AG08395 (cell line): ENCODE data around the gene GABRB1.
"Not testable (repeated sequence)": the region's sequence is repeated elsewhere in the genome, so short reads cannot be mapped to it uniquely, and the experiment has no call there.

Source experiments
- DNase-seq: peaks from one replicate; pipeline ENCODE4 v3.0.0; 2012; ENCODE audit warnings: mixed read lengths, low spot score

Gene GABRB1

DNA sequence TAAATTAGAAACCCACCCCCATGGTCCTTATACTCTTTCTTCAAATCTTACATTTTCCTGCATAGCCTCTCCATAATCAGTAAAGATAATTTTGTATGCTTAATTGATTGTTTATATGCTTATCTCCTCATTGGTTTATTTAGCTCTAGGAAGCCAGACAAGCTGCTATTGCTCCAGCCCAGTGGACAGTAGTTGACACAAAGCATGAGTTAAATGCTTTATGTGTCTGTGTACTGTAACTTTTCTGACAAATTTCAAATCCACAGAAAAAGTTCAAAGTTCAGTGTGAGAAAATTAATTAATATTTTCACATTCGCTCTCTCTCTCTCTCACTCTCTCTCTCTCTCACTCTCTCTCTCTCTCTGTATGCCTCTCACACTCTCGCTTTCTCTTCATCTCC, 181.7 kb downstream of the GABRB1 start:
- no peak for DNase-seq

DNA sequence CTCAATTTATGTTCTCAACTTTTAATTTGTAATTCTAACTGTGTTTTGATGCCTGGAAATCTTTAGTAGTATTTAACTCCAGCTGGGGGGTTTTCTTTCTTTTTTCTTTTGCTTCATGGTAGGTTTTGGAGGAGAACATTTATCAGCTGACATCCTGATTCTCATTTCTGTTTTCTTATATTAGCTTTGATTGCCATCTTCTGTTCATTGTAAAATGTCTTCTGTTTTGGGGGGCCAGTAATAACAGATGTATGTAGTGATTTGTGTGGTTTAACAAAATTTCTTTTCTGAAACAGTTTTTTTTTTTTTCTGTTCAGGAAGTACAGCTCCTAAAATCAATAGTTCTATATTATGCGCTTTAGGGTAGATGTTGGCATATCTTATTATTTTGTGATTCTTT, 182.2 kb downstream of the GABRB1 start:
- DNase-seq: no peak

DNA sequence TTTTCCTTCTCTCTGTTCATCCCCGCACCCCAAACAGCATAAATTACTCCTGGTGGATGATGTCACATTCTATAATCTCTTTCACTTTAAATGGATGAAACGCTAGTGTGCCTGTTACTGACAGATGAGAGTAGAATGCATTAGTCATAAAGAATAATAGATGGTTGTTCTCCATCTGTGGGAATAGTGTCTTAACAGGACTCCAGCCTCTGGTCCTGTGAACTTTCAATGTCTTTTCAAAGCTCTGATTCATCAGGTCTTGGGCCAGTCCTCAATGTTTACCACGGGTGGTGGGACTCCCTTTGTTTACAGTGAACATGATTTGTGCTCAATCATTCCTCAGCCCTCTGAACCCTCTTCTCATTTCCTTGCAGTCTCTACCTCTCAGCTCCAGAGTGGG, 182.6 kb downstream of the GABRB1 start:
- DNase-seq: no peak

DNA sequence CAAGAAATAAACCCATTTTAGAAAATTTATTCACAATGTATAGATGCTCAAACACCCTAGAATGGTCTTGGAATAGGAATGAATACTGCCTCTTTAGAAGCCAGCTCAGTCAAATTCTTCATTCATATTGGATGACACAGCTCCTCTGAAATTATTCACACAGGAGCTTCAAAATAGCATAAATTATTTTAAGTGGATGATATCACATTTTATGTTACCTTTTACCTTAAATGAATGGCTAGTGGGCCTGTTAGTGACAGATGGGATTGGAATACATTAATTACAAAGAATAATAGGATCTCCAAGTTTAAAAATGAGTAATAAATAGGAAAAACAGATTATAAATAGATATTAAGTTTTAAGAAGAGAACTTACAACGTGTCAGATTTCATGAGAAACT, 184.4 kb downstream of the GABRB1 start:
- DNase-seq: no peak

DNA sequence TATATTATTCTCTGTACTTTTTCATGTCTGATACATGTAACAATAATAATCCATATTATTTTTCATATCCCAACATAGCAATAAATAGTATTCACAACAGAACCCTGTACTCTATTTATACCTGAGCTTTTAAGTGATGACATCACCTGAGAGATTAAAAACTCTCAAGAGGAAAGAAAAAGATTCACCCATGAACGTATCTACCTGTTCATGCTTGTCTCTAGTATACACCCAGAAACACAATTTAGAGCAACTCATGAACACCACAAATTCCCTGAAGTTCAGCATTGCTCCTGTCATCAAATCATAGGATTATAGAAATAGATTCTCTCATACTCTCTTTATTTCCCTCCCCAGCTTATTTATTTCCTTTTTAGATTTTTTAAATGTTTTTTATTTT, 185.9 kb downstream of the GABRB1 start:
- no peak for DNase-seq

DNA sequence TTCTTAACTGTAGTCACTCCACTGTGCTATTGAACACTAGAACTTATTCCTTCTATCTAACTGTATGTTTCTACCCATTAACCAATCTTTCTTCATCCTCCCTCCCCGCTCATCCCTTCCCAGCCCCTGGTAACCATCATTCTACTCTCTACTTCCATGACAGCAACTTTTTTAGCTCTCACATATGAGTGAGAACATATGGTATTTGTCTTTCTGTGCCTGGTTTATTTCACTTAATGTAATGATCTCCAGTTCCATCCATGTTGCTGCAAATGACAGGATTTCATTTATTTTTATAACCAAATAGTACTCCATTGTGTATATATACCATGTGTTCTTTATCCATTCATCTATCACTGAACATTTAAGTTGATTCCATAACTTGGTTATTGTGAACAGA, 186.5 kb downstream of the GABRB1 start:
- no peak for DNase-seq

DNA sequence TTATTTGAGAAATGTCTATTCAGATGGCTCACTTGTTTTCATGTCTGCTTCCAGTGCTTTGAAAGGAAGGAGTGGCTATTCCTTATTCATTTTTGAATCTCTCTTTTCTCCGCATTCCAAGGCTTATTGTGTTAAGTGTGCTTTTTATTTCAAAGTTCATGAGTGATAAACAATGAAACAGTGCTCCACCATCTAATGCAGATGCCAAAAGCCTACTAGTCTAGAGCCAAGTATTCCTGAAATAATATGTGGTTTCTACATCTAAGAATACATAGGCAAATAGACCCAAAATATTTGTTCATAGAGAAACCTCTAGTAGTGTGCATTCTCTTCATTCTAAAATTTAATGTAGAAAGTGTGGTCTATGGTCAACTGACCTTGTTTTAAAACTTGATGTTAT, 187.3 kb downstream of the GABRB1 start:
- DNase-seq: no peak

DNA sequence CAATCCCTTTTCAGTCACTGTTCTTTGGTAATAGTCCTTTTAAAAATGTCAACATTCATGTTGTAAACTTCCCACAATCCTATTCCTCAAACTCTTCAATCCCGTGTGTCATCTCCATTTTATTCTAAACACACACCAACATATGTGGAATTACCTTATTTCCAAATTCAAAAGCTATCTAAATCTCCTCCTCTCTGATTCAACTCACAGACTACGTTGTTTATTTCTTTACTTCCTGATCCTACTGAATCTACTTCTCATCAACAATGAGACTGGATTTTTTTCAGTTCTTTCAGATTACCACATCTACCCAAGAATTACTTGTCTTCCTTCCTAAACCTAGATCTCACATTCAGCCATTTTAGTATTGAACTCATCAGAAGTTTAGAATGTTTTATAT, 188.2 kb downstream of the GABRB1 start:
- DNase-seq: no peak

DNA sequence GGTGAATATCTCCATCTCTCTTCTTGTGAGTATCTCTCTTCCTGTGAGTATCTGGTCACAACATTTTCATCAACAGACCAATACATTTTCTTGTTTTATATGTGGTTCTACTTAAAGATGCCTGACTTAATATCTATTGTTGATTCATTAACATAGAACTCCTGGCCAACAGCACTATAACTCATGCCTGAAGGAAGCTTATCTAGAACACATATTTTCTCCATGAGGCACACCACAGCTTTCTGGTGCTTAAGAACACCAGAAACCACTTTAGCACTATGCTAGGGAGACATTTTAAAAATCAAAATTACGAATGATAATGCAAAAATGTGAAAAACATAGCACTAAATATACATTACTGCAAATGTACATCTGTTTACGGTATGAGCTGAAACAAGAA, 190.4 kb downstream of the GABRB1 start:
- DNase-seq: no peak

DNA sequence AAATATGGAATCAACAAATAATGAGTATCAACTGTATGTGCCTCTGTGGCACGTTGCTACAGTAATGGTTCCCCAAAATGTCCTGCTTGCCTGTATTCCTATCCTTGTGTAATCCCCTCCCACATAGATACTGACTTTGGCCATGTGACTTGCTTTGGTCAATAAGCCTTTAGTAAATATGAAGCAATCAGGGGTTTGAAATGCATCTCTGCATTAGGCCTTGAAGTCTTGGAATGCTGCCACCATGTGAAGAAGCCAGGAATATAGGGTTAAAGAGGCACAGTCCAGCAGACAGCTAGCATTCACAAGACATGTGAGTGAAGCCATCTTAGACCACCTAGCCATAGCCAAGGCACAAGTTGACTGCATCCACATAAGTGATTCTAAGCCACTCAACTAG, 190.9 kb downstream of the GABRB1 start:
- DNase-seq: no peak

DNA sequence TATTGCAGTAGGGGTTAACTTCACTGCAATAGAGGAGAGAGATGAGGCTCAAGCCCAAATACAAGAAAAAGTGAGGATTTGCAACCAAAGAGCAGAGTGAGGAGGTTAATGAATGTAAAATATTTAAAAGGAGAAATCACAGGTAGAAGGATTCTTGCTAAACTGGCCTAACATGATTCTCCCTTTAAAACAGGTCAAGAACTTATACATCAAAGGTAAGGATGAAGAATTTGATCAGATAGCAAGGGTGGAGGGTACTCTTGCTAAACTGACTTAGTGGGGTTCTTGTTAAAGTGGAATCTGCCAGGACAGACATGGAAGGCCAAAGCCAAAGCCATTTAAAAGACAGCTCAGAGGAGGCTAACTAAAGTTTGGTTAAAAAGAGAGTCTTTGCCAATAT, 193.0 kb downstream of the GABRB1 start:
- DNase-seq: no peak

DNA sequence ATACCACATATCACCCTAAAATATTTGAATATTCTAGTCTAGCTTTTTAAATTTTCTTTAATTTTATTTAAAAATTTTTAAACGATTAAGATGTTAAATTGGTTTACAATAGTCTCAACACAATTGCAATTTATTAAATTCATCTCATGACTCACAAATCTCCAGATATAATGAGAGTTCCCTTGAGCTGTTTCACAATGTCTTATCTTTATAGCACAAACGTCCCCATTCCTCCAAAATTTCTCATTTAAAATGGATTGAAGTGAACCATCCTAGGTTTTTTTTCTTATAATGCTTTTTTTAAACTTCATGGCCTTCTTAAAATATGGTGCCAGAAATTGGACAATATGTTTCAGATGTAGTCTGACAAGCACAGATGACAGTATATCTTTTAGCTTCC, 204.4 kb downstream of the GABRB1 start:
- no peak for DNase-seq

DNA sequence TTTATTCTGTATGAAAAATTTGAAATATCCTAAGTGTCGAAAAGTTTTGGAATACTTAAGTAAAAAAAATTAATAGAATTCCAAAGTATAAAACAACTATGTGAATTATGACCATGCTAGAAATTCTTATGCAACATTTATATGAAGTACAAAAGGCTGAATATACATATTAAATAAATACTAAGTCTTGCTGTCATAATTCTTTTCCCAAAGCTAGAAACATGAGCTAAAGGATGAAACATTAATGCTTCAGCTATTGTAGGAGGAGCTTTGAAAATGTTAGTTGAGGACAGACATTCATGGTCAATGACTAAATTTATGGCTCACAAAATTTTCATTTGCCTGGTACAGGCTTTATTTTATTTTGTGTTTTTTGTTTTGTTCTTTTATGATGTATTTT, 207.3 kb downstream of the GABRB1 start:
- no peak for DNase-seq

DNA sequence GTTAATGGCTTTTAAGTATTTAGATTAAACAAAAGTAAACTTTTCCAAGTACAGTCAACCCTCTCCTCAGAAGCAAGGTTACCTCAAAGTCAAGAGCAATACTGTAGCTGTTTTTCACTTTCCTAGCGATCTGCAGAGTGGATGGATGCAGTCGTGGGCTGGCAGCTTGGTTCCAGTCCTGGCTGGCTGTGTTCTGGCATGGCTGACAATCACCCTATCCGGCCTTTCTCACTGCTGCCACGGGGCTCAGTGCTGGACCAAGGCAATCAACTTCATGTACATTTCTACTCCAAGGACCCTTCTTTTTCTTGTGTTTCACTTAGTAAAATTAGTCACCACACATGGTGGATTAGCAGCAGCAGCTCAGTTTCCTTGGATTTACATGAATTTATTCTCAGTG, 208.3 kb downstream of the GABRB1 start:
- no peak for DNase-seq

DNA sequence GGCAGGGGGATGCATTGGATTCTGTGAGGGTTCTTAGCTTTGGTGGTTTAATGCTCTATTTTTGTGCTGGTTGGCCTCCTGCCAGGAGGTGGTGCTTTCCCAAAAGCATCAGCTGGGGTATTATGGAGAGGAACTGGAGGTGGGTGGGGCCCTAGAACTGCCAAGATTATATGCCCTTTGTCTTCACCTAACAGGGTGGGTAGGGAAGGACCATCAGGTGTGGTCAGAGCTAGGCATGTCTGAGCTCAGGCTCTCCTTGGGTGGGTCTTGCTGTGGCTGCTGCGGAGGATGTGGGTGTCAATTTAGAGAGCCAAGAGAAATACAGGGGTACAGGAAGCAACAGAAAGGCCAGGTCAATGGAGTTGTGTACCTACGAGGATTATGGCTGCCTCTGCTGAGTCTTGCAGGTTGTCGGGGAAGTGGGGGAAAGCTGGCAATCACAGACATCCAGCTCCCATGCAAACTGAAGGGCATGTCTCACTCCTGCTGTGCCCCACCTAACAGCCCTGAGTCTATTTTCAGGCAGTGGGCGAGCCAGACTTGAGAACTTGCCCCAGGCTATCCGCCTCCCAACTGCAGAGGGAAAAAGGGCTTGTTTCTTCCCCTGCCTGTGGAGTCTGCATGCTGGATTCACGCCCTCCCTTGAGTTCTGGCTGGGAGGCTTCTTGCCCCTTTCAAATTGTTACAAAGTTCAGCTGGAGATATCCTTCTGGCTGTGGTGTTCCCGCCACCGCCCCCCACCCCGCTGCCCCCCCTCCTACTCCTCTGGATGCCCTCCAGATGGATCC, 220.2 kb downstream of the GABRB1 start:
- DNase-seq: no peak

DNA sequence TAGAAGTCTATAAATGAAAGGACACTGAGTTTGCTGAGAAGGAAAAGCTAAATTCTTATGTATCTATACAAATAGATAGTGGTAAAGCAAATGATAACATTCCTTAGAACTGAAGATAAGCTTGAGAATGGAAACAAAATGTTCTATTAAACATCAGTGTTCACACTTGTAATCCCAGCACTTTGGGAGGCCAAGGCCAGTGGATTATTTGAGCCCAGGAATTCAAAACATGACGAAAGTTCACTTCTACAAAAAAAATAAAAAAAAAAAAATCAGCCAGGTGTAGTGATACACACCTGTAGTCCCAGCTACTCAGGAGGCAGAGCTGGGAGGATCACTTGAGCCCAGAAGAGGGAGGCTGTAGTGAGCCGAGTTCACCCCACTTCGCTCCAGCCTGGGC, 232.4 kb downstream of the GABRB1 start:
- DNase-seq: no peak

DNA sequence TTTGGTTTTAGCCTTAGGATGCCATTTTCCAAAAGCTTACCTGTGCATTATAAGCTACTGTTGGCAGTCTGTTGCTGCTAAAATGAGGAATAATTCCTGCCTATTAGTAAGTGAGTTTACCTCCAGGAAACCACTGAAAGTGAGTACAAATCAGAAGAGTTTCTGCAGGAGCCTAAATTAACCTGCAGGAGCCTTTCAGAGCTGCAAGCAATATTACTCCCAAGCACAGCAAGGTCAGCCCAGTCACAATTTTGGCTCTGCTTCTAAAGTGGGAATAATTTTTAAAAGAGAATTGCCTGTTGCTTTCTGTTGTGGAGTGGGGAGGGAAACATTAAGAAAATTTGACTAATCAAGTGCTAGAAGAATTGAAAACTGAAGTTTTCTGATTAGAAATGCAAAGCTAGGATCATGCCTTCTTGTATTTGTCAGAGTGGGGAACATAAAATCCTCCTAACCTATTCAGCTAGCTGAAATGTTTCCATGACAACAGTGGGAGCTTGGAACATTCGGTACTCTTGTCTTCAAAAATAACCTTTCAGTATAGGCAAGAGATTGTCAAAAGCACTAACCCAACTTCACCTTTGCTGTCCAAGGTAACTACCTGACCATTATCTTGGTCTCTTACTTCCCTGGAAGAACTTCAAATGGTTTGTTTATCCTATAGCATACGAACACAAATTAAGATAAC, 239.0 kb downstream of the GABRB1 start:
- no peak for DNase-seq

DNA sequence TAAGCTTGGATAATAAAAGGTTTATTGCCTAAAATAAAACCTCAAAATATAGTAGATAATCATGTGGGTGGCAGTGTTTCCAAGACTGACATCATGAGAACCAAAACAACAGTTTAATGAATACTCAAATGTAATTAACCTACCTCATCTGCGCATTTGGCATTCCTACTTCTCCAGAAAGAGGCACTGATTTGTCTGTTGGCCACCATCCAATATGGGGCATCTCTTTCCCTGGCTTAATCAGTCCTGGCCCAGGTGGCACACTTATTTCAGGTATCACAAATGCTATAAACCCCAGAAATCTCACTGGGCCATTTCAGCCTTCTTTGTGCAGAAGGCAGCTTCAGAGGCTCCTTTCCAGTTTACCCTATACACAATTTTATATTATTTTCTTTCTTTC, 239.9 kb downstream of the GABRB1 start:
- DNase-seq: no peak

DNA sequence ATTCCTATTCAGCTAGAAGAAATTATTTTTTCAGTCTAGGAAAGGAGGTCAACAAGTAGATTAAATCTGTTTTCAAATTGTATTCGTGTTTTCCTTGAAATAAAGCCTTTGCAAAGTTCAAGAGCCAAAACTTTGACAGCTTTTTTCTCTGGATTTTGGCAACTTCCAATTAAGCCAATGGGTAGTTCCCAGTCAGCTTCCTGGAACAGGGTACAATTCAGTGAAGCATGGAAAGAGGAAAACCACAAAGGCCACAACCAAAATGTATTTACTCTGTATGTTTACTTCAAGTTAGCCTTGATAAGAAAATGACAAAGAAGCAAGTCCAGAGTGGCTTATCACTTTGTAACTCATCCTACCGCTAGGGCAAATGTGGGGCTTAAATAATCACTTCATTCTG, 243.5 kb downstream of the GABRB1 start:
- no peak for DNase-seq

DNA sequence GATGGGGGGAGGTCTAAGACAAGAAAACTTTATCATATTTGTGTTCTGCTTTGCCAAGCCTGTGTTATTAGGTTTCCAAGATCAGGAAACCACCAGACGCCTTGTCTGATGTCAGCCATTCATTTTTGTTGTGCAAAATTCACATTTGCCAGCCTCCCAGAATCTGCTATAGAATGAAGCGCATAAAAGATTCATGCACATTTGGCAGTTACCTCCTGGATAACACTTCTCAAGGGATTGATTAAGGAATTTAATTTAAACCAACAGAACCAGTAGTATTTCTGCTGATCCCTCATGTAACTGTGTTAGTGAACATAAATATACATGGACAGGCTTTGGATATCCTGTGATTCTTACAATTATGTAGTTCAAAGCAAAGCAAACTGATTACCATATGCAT, 244.2 kb downstream of the GABRB1 start:
- no peak for DNase-seq

DNA sequence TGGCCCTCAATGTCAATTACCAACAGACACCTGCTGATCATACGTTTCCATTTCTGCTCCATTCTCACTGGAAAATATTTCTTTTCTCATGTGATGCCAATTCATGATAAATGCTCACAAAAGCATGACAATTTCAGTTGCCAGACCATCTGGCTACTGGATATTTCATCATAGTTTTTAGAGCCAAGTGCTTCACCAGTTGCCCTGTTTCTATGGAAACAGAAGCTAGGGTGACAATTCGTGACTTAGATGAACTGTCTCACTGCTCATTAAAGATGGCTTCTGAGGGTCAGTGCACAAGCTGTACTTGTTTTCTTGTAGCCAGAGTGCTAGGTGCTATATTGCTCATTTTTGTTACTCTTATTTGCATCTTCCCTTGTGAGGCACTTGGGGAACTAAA, 247.3 kb downstream of the GABRB1 start:
- DNase-seq: no peak

DNA sequence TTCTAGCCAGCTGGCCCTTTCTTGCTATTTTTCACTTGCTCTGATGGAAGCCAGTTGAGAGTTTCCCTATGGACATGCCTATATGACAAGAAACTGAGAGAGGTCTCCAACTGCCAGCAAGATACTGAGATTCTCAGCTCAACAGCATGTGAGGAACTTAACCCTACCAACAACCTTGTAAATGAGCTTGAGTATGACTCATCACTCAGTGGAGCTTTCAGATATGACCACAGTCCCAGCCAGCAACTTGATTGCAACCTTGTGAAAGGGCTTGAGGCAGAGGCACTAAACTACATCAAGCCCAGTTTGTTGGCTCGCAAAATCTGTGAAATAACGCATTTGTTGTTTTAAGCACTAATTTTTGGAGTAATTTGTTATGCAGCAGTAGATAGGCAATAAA, 256.4 kb downstream of the GABRB1 start:
- DNase-seq: no peak

DNA sequence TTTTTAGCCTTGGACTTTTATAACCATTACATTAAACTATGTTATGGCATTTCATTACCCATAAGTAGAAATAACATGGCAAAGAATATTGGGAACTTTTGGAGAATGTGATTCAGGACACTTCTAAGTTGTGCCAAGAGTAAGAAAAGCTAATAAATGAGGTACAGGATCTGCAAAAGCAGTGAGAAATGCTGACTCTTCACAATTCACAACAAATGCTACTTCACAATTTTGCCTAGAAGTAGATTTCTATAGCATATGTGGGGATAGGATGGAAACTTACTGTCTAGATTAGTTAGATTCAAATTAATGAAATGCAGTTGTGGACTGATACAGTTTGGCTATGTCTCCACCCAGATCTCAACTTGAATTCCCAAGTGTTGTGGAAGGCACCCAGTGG, 258.4 kb downstream of the GABRB1 start:
- no peak for DNase-seq

DNA sequence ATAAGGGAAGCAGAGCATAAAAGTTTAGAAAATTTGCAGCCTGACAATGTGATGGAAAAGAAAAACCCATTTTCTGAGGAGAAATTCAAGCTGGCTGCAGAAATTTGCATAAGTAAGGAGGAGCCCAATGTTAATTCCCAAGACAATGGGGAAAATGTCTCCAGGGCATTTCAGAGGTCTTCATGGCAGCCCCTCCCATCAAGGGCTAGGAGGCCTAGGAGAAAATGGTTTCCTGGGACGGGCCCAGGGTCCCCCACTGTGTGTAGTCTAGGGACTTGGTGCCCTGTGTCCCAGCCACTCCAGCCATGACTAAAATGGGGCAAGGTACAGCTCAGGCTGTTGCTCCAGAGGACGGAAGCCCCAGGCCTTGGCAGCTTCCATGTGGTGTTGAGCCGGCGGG, 259.5 kb downstream of the GABRB1 start:
- DNase-seq: not testable (repeated sequence)
